Subcutaneous adipose tissue (tissue), 4 donors: ENCODE data around the gene SOD3. TPM values are rescaled to one million over a fixed set of nuclear protein-coding genes. Genes with fewer than 3 reads are reported as not detected.

Experiments
- CTCF ChIP-seq: fragments of 450-650 bp; IDR thresholded peaks from one replicate; pipeline ENCODE4 v1.5.1; 2016; ENCODE audit warnings: low read depth, mild to moderate bottlenecking, control low read depth, antibody characterized with exemption, moderate library complexity
- total RNA-seq, 4 donors: library from RNA; depleted of rRNA; stranded (reverse); fragments of >200 nt; gene quantifications; one replicate each; pipeline ENCODE4 v1.1.0, GENCODE V29; 2016

SOD3 gene
- total RNA-seq, 4 donors from 2014 or later, result 86.4 to 211 (median 137) TPM

GRCh38 chr4:24770032-24770584, 25.3 kb upstream of the SOD3 start:
- TF ChIP-seq CTCF, result no peak

- no peak for TF ChIP-seq CTCF
Measured at GRCh38 chr4:24770667-24771066, 24.7 kb upstream of the SOD3 start.

- no peak for TF ChIP-seq CTCF
Measured at GRCh38 chr4:24771241-24771640, 24.1 kb upstream of the SOD3 start.

DNA sequence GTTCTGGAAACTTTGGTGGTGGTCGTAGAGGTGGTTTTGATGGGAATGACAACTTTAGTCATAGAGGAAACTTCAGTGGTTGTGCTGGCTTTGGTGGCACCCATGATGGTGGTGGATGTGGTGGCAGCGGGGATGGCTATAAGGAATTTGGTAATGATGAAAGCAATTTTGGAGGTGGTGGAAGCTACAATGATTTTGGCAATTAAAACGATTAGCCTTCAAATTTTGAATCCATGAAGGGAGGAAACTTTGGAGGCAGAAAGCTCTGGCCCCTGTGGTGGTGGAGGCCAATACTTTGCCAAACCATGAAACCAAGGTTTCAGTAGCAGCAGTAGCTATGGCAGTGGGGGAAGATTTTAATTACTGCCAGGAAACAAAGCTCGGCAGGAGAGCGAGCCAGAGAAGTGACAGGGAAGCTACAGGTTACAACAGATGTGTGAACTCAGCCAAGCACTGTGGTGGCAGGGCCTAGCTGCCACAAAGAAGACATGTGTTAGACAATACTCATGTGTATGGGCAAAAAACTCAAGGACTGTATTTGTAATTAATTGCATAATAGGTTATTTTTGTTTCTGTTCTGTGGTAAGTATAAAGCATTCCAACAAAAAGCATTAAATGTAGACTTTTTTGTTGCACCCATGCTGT, 23.2 kb upstream of the SOD3 start:
- no peak for TF ChIP-seq CTCF

DNA sequence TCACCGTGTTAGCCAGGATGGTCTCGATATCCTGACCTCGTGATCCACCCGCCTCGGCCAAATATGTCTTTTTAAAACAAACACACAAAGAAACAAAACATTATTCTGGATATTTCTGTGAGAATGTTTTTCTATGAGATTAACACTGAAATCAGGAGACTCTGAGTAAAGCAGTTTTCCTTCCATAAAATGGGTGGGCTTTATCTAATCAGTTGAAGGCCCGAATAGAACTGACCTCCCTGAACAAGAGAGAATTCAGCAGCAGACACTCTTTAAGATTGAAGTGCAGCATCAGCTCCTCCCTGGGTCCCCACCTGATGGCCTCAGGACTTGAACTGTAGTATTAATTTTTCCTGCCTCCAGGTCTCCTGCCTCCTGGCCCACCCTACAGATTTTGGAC, 22.4 kb upstream of the SOD3 start:
- TF ChIP-seq CTCF, result no peak

DNA sequence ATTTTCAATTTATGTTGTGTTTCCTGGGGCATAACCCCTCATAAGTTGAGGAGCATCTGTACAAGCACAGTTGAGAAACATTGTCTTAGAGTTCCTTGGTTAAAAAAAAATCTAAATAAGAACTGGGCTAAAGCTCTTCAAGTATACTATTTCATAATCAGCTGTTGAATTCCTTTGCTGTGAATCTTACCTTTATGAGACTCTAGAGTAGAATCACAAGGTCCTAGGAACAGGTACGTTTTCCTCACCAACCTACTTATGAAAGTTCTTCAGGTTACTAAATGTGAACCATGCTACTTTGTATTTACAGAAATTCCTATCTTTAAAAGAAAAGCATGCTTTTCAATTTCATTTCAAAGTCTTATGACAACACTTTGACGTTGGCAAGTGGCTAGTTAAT, 20.9 kb upstream of the SOD3 start:
- no peak for TF ChIP-seq CTCF

GRCh38 chr4:24775032-24775605, 20.3 kb upstream of the SOD3 start:
- TF ChIP-seq CTCF, result no peak
